HG03439 (cell line): Measurements from ENCODE around the gene PMFBP1.

Experiments
- ATAC-seq: cut with Tn5 transposase; IDR thresholded peaks from one replicate; pipeline ENCODE4 v1.9.1; 2021; ENCODE audit warnings: mild to moderate bottlenecking, moderate library complexity; ENCODE audit not compliant: unreplicated experiment

Gene PMFBP1

GRCh38 chr16:72172105-72173034 is at the start of gene PMFBP1:
PMFBP1 (minus strand) TSS chr16:72172155; CDS start chr16:72171208, 947 bp downstream.
- ATAC-seq: peak; percentile 95

DNA sequence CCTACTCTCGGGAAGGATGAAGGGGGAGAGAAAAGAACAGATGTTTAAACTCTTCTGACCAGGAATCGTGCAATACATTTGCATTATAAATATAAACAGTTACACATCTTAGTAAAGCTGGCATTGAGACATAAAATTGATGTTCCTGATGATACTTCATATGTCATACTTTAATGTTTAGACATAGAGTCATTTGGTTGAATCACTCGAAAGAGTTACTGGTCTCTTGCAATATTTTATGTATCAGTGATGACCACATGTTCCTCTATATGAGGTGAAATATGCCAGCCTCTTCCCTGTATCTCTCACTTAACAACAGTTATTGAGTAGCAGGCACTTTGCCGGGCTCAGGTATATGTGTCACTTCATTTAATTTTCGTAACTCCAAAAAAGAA is 49.7 kb upstream of the PMFBP1 start:
- no peak for ATAC-seq

DNA sequence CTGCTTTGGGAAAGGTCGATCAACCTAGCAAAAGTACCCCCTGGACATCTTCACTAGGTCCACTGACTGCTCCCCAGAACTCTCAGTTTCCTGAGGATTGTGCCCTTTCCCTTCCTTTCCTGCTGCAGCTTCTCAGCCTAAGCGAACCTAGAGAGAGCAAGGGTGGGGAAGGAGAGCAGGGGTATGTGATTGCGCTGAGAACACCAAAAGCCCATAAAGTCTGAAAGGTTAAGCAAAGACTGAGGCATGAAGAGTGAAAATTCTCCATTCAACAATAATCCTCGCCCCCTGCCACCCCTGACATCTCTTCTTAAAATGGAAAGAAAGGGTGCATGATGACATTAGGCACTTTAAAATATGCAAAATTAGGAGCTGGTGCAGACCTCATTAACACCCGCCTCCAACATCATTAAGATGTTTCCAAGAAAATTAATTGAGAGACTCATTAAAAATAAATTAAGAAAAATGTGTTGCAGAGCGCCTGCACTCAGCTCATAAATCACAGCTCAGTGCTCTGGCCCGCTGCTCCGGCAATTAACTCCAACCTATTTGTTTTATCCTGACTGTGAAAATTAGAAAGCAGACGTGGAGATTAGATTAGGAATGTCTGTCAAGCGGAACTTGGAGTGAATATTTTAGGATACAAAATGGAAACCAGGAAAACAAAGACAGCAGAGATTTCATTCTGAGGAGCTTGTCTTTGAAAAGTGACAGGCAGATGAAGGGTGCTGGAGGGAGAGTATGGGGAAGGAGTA is 49.1 kb upstream of the PMFBP1 start:
- no peak for ATAC-seq

DNA sequence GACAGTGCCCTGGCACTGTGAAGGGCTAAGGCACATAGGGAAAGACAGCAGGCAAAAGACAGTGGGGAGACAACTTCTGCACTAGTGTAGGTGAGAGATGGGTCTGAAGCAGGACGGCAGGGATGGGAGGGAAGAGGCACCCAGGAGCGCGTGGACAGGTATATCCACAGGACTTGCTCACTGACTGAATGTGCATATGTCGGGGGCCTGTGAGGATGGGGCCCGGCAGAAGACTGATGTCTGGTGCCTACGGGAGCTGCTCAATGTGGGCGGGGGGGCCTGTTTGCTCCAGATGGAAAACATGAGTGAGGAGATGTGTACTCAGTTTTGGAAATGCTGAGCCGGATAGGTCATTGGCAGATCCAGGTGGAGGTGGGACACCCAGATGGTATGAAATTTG is 47.3 kb upstream of the PMFBP1 start:
- no peak for ATAC-seq

DNA sequence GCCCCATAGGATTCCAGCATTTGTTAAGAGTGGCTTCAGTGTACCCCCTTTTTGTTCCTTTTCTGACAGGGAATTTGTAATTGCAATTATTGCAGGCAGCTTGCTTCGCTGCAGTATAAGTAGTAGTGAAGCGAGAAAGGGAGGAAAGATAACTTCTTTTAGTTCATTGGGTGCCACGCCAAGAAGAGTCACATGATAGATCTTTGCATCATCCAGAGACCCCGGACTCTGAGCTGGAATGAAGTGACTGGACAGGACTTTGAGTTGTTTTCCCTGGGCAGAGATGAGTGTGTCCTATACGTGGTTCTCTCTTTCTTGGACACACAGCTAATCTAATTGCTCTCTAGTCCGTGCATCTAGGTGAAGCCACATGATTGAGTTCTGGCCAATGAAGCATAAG is 44.8 kb upstream of the PMFBP1 start:
- ATAC-seq: no peak

- no peak for ATAC-seq
Observed at GRCh38 chr16:72214821-72215220, 42.9 kb upstream of the PMFBP1 start.

DNA sequence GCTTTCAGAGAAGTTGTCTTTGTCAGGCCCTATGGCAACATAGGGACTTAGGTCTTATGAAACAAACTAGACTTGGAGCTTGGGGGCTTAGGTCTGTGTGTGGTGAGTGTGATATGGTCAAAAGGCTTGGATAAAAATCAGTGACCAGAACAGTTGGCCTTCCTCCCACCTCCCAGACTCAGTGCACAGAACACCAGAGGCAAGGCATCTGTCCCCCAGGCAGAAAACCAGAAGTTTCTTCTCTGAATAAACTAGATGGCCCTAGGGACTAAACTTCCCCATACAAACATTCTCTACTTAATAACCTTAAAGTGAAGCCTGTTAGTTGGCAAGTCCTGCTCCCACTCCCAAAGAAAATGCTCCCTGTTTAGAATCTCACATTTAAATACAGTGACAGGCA is 39.2 kb upstream of the PMFBP1 start:
- no peak for ATAC-seq

GRCh38 chr16:72210555-72210954 is 38.6 kb upstream of the PMFBP1 start:
- ATAC-seq: no peak

DNA sequence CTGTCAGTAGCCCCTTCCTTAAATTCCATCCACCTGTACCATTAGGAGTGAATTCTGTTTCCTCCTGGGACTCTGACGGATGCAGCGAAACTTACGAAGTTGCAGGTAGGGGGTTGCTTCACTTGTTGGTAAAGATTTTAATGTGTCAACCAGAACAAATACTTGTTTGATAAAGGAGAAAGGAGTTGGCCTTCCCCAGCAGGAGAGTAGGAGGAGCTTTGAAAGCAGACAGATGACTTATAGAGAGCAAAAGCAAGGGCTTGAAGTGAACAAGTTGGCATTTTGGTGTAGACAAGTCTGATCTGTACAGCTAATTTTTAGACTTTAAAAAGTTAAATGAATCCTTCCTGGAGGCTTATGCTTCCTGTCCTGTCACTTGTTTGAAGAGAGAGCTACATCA is 38.1 kb upstream of the PMFBP1 start:
- no peak for ATAC-seq

DNA sequence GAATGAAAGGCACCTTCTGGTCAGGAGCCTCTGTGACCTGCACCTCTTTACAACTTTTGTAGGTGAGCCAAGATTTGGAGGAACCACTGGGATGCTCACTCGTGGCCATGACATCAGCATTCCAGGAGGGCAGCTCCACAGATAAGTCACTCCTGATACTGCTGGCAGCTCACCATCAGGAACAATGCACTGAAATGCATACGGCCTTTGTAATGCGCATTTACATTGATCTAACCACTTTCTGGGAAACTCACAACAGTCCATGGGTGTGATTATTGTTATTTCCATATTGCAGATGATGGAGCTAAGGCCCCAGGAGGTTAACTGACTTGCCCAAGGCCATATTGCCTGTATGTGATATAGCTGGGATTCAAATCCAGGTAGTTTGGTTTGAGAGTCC is 34.3 kb upstream of the PMFBP1 start:
- no peak for ATAC-seq

GRCh38 chr16:72203401-72203800 is 31.4 kb upstream of the PMFBP1 start:
- no peak for ATAC-seq

- no peak for ATAC-seq
Observed at GRCh38 chr16:72202014-72202413, 30.1 kb upstream of the PMFBP1 start.

DNA sequence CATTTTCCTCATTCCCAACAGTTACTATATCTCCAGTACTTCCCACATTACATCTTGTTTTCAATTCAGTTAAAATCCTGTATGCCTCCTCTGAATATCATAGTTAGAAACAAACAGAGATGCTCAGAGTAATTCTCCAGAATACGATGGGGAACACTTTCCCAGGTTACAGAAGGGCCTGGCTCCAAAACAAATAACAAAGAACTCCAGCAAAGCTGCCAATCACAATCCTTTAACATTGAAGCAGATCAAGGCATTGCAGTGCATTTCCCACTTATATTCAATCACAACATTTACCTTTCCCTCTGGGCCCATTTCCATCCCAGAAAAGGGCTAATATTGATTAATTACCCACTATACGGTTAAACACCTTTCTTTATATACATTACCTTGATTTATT is 29.4 kb upstream of the PMFBP1 start:
- no peak for ATAC-seq

DNA sequence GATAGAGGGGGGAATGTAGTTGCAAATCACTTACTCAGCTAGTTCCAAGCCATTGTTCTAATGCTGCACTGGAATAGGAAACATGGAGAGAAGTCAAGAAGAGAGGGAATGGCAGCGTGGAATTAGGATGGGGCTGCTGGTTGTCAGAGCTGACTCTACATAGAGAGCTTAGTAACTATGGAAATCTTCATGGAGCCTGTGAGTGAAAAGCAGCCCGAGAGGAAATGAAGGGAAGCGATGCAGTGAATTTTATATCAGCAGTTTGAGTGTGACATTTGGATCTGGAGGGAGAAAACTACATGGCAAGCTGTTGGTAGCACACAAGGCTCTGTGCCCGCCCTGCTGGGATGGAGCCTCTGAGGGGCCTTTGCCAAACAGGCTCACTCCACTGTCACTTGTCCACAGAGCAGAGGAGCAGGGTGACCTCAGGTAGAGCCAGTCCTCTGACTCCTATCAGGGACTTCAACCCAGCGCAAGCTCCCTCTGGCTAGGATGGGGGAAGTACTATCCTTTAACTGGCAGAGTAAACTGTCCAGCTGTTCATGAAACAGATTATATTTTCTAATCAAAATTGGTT is 27.9 kb upstream of the PMFBP1 start:
- no peak for ATAC-seq

- no peak for ATAC-seq
Observed at GRCh38 chr16:72198771-72199201, 26.8 kb upstream of the PMFBP1 start.

DNA sequence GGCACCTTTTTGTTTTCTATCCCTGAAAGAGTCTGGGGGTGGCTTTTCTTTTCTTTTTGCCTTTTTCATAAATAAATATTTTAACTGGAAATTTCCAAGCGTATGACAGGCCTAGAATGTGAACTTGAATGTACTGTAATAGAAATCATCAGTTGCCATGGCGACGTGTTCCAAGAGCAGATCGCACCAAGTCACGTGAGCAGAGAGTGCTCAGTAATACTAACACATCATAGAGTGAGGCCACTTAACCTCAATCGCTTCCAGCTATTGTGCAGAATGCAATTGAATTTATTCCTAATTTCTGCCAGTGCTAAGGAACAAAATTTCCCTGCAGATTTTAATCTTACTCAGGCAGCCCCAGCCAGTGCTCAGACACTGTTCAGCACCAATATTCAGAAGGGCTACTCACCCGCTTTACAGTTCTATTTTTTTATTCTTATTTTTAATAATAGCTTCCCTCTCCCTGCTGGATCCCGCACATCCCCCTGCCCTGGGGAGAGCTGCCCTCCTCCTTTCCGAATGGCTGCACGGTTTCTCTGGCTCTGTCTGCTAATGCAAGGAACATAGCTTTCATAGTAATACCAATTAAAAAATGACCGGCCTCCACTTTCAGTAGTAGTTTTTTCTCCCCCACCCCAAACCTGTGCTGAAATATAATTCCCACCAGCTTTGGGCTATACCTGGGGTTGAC is 26.2 kb upstream of the PMFBP1 start:
- ATAC-seq: no peak

DNA sequence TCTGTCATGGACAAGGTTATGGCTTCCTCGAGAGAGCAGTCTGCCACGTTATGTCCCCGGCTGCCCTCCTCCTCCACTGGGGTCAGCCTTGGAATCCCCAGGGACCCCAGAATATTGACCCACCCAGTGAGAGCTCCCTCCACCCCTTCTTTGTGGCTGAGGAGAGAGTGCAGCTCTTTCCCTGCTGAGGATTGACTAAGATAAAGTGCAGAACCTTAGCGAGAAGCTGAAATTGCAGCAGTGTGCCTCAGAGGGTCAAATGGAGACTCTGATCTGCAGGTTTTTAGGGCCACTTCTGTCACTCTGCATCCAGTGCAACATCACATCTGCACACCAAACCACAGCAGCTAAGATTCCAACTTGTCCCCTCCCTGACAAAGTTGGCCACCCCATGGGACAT is 25.6 kb upstream of the PMFBP1 start:
- no peak for ATAC-seq

GRCh38 chr16:72195609-72196008 is 23.7 kb upstream of the PMFBP1 start:
- no peak for ATAC-seq

- ATAC-seq: no peak
Observed at GRCh38 chr16:72191551-72191950, 19.6 kb upstream of the PMFBP1 start.

DNA sequence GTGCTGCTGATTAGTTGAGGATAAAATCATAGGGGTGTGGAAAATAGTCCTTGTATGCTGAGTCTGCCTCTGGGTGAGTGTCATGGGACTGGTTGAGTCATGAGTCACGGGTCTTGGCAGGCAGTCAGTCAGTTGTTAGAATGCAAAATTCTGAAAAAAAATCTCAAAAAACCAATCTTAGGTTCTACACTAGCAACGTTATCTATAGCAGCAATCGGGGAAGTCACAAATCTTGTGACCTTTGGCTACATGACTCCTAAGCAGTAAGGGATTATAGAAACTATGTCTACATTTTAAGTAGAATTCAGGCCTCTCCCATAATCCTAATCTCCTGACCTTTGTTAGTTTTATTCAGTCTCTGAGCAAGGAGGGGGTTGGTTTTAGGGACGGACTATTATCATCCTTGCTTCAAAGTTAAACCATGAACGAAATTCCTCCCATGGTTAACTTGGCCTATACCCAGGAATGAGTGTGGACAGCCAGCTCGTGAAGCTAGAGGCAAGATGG is 18.0 kb upstream of the PMFBP1 start:
- ATAC-seq: no peak

- ATAC-seq: no peak
Observed at GRCh38 chr16:72188541-72188940, 16.6 kb upstream of the PMFBP1 start.
